ENCODE data around the gene PPP2R5C.
"Not testable (repeated sequence)": the region's sequence is repeated elsewhere in the genome, so short reads cannot be mapped to it uniquely, and the experiment has no call there.

The PPP2R5C gene

DNA sequence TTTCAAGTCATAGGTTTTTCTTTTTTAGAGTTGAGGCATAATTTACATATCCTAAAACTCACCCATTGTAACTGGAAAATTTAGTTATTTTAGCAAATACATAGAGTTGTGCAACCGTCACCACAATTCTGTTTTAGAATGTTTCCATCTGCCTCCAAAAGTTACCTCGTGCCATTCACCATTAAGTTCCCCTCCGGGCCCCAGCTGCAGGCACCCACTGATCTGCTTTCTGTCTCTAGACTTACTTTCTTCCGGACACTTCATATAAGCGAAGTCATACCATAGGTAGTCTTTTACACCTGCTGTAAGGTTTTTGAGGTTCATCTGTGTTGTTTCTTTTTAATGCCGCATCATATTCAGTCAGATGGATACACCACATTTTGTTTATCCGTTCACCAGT, 28.7 kb downstream of the PPP2R5C start:
- TF ChIP-seq, protein P1, sequence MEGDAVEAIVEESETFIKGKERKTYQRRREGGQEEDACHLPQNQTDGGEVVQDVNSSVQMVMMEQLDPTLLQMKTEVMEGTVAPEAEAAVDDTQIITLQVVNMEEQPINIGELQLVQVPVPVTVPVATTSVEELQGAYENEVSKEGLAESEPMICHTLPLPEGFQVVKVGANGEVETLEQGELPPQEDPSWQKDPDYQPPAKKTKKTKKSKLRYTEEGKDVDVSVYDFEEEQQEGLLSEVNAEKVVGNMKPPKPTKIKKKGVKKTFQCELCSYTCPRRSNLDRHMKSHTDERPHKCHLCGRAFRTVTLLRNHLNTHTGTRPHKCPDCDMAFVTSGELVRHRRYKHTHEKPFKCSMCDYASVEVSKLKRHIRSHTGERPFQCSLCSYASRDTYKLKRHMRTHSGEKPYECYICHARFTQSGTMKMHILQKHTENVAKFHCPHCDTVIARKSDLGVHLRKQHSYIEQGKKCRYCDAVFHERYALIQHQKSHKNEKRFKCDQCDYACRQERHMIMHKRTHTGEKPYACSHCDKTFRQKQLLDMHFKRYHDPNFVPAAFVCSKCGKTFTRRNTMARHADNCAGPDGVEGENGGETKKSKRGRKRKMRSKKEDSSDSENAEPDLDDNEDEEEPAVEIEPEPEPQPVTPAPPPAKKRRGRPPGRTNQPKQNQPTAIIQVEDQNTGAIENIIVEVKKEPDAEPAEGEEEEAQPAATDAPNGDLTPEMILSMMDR (IDR thresholded peaks at IDR 0.05; ENCODE audit: extremely low read depth, insufficient read depth, missing control alignments): no peak
- DNase-seq (ENCODE audit: low spot score): no peak
- in situ Hi-C loops (cut with MboI; ENCODE audit: low pct_unique_long_range_greater_than_20kb, low sequenced_read_pairs, unreplicated experiment): no loop called here

DNA sequence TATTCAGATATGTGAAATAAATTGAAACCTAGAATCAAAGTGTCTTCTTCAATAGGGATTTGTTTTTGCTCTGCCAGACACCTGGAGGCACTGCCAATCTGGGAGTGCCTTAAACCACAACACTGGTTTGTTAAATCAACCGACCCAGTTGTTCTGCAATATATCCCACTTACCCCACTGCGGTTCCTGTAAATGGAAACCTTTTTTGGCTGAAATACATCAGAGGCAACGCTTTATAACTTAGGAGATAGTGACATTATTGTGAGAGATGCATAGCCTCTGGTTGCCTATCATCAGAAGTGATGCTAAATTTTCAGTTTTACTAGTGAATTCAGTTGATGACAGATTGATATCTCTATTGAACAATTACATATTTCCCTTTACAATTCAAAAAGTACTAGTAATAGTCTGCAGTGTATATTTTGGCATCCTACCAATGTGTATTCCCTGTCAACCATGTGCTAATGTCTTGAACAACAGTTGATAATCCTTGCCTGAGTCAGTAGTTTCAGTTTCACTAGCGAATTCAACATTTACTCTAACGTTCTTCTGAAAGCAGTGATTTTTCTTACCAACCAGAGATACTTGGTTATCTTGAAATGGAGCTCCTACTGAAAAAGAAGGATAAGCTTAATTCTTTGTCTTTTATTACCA, 30.5 kb downstream of the PPP2R5C start:
- in situ Hi-C loops (cut with MboI; ENCODE audit: low pct_unique_long_range_greater_than_20kb, low sequenced_read_pairs, unreplicated experiment): no loop called here
- TF ChIP-seq, protein P1 (IDR thresholded peaks at IDR 0.05; ENCODE audit: extremely low read depth, insufficient read depth, missing control alignments): no peak
- DNase-seq (ENCODE audit: low spot score): peak; percentile 45

DNA sequence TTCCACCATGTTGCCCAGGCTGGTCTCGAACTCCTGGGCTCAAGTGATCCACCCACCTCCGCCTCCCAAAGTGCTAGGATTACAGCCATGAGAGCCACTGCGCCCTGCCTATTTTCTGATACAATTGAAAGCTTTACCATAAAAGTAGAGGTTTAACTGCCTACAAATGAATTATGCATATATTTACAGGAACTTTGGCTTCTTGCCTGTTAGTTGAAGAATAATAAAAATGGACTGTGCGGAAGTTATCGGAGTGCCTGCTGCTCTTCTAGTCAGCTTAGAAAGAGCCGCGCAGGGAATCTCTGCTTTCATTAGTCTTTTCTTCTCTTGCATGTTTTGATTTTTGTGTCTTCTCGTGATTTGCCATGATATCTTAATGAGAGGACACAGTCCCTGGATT, 34.5 kb downstream of the PPP2R5C start:
- no peak for DNase-seq (ENCODE audit: low spot score)
- in situ Hi-C loops (cut with MboI; ENCODE audit: low pct_unique_long_range_greater_than_20kb, low sequenced_read_pairs, unreplicated experiment): no loop called here
- TF ChIP-seq, protein P1 (IDR thresholded peaks at IDR 0.05; ENCODE audit: extremely low read depth, insufficient read depth, missing control alignments): no peak

DNA sequence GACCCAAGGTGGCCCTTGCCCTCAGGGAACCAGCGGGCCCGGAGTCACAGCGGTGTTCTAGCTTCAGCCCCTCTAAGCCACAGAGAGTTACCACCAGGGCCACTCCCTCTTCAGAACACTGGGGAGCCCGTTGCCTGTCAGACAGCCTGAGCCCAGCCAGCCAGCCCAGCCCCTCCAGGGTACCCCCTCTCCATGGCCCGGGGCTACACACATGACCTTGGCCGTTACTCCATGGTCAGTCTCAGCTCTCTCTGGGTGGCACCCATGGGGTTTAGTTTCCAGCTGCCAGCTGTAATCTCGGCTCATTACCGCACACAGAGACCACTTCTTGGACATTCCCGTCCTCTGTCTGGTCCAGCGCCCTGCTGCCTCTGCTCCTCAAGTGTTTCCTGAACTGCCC, 35.0 kb downstream of the PPP2R5C start:
- in situ Hi-C loops (cut with MboI; ENCODE audit: low pct_unique_long_range_greater_than_20kb, low sequenced_read_pairs, unreplicated experiment): no loop called here
- TF ChIP-seq, protein P1 (IDR thresholded peaks at IDR 0.05; ENCODE audit: extremely low read depth, insufficient read depth, missing control alignments): no peak
- DNase-seq (ENCODE audit: low spot score): no peak

DNA sequence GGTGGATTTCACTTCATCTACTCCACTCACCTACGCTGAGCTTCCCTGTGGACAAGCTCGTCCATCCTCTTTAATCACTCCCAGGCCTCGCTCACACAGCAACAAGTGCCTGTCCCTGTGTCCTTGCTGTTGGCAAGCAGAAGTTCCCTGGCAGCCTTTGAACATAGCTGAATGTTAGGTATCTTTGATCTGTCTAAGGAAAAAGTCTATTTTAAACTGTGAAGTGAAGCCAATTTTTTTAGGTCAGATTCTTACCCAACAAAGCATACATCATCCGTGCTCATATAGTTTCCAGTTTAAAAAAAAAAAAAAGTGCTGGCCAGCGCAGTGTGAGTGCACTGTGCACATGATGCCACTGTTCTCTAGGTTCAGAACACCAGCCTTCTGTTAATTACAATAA, 36.3 kb downstream of the PPP2R5C start:
- in situ Hi-C loops (cut with MboI; ENCODE audit: low pct_unique_long_range_greater_than_20kb, low sequenced_read_pairs, unreplicated experiment): no loop called here
- no peak for DNase-seq (ENCODE audit: low spot score)
- TF ChIP-seq, protein P1 (IDR thresholded peaks at IDR 0.05; ENCODE audit: extremely low read depth, insufficient read depth, missing control alignments): no peak

DNA sequence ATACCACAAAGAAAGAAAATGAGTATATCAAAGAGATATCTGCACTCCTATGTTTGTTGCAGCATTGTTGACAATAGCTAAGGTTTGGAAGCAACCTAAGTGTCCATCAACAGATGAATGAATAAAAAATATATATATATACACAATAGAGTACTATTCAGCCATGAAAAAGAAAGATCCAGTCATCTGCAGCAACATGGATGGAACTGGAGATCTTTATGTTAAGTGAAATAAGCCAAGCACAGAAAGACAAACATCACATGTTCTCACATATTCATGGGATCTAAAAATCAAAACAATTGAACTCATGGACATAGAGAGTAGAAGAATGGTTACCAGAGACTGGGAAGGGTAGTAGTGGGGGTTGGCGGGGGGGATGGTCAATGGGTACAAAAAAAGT, 42.9 kb downstream of the PPP2R5C start:
- in situ Hi-C loops (cut with MboI; ENCODE audit: low pct_unique_long_range_greater_than_20kb, low sequenced_read_pairs, unreplicated experiment); DNase-seq (ENCODE audit: low spot score): not testable (repeated sequence)

DNA sequence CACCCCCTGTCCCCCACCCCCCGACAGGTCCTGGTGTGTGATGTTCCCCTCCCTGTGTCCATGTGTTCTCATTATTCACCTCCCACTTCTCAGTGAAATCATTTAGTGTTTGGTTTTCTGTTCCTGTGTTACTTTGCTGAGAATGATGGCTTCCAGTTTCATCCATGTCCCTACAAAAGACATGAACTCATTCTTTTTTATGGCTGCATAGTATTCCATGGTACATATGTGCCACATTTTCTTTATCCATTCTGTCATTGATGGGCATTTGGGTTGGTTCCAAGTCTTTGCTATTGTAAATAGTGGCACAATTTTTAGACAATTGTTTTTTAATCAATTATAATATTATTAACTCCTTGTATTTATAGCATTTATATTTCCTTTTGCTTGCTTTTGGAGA, 44.7 kb downstream of the PPP2R5C start:
- in situ Hi-C loops (cut with MboI; ENCODE audit: low pct_unique_long_range_greater_than_20kb, low sequenced_read_pairs, unreplicated experiment); DNase-seq (ENCODE audit: low spot score): not testable (repeated sequence)
